HG03103 (cell line): Measurements from ENCODE around the gene PPRC1.

Experiments used
- ATAC-seq: cut with Tn5 transposase; IDR thresholded peaks from one replicate; pipeline ENCODE4 v1.9.1; 2021; ENCODE audit warnings: low read depth; ENCODE audit not compliant: unreplicated experiment

Gene PPRC1, protein sequence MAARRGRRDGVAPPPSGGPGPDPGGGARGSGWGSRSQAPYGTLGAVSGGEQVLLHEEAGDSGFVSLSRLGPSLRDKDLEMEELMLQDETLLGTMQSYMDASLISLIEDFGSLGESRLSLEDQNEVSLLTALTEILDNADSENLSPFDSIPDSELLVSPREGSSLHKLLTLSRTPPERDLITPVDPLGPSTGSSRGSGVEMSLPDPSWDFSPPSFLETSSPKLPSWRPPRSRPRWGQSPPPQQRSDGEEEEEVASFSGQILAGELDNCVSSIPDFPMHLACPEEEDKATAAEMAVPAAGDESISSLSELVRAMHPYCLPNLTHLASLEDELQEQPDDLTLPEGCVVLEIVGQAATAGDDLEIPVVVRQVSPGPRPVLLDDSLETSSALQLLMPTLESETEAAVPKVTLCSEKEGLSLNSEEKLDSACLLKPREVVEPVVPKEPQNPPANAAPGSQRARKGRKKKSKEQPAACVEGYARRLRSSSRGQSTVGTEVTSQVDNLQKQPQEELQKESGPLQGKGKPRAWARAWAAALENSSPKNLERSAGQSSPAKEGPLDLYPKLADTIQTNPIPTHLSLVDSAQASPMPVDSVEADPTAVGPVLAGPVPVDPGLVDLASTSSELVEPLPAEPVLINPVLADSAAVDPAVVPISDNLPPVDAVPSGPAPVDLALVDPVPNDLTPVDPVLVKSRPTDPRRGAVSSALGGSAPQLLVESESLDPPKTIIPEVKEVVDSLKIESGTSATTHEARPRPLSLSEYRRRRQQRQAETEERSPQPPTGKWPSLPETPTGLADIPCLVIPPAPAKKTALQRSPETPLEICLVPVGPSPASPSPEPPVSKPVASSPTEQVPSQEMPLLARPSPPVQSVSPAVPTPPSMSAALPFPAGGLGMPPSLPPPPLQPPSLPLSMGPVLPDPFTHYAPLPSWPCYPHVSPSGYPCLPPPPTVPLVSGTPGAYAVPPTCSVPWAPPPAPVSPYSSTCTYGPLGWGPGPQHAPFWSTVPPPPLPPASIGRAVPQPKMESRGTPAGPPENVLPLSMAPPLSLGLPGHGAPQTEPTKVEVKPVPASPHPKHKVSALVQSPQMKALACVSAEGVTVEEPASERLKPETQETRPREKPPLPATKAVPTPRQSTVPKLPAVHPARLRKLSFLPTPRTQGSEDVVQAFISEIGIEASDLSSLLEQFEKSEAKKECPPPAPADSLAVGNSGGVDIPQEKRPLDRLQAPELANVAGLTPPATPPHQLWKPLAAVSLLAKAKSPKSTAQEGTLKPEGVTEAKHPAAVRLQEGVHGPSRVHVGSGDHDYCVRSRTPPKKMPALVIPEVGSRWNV (N-terminal part only)

DNA sequence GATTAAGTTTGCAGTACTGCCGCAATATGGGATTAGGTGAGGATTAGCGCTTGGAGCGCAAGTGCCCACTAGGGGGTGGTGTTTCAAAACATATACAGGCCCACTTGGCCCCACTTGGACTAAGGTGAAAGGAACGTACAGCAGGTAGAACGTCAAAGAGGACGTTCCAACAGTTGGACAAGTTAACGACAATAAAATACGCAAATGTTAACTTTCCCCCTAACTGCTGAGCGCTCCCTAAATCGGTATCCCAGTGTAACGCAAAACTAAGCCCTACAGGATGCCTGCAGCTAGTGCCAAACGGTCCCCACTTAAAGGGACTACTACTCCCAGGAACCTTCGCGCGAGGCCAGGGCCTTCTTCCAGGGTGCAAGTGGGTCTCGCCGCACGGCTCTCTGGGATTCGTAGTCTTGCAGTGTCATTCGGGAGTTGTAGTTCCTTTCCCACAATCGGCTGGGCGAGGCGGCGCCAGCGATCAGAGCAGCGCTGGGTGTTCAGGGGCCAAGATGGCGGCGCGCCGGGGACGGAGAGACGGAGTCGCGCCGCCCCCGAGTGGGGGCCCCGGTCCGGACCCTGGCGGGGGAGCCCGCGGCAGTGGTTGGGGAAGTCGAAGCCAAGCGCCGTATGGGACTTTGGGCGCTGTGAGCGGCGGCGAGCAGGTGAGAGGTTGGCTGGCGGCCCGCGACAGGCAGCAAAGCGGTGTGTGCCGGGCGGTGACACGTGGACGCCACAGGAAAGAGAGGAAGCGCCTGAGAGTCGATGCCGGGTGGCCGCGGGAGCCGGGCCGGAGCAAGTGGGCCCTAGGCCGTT lies at the start of gene PPRC1:
PPRC1 (plus strand) TSS at position 478 of the 810 bp plus-strand sequence; CDS start at position 507, 29 bp downstream.
- peak; percentile 90 for ATAC-seq

DNA sequence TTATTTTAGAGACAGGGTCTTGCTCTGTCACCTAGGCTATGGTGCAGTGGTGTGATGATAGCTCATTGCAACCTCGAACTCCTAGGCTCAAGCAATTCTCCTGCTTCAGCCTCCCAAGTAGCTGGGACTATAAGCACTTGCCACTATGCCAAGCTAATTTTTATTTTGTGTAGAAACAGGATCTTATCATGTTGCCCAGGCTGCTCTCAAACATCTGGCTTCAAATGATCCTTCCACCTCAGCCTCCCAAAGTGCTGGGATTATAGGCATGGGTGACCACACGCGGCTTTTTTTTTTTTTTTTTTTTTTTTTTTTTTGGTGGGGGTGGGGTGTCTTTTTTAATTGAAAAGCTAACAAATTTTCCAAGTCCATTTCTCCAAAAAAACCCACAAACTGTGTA lies 49.3 kb upstream of the PPRC1 start:
- ATAC-seq = no peak

DNA sequence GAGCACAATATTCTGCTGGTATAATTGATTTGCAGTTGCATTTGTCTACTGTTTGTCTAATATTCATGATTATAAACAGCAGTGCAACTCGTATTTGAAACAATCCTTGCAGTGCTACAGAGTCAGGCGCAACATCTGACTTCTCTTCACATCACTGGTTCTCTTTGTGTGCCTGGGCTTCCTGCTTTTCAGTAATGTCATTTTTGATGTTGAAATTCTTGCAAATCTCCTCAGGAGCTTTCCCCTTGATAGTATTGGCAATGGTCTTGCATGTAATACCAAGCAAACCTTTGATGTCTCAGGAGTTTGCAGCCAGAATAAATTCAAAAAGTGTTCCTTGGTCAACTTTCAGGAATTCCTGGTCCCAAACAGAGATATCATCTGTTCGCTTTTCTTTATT lies 47.5 kb upstream of the PPRC1 start:
- no peak for ATAC-seq

DNA sequence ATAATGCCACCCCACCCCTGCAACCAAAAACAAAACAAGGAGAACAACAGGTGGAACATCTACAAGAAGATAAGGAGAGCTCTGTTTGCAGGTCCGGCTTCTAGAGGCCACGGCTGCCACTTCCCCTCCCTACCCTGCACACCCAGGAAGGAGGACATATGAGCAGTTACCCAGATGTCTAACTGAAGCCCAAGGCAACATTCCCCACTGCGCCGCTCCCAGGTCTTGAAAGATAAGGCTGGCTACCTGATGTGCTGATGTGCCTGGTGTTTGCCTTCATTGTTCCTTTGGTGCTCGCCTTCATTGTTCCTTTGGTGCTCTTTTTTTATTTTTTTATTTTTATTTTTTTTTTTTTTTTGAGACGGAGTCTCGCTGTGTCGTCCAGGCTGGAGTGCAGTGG lies 46.6 kb upstream of the PPRC1 start:
- ATAC-seq = no peak

DNA sequence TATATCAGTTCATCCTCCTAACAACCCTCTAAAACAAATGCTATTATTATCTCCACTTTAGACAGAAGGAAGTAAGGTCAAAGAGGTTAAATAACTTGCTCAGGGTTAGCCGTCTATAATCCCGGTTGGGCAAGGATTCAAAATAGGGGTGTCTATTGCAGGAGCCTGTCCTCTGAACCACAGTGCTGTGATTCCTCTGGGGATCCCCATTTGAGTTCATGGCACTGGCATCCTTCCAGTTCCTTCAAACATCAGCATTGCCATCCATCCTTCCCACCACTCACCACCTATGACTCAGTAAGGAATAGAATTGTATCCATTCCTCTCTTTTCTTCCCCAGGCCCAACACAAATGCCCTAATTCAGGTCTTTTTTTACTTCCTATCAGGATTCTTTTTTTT lies 42.1 kb upstream of the PPRC1 start:
- no peak for ATAC-seq

DNA sequence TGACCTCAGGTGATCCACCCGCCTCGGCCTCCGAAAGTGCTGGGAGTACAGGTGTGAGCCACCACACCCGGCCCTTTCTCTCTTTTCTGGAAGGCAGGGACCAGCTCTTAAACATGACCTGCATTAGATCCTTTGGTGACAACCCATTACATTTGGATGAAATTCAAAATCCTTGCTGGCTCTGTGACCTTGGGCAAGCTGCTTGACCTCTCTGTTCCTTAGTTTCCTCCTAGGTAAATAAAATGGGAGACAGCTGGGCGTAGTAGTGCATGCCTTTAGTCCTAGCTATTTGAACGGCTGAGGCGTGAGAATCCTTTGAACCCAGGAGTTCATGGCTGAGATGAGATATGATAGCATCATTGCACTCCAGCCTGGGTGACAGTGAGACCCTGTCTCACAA lies 36.4 kb upstream of the PPRC1 start:
- no peak for ATAC-seq

DNA sequence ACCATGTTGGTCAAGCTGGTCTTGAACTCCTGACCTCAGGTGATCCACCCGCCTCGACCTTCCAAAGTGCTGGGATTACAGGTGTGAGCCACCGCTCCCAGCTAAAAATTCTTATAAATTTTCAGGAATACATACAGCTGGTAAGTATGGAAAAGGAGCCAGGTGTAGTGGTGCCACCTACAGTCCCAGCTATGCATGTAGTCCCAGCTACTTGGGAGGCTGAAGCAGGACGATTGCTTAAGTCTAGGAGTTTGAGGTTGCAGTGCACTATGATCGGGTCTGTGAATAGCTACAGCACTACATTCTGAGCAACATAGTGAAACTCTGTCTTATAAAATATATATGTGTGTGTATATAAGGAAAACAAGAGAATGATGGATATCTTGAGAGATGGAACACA lies 31.7 kb upstream of the PPRC1 start:
- no peak for ATAC-seq

DNA sequence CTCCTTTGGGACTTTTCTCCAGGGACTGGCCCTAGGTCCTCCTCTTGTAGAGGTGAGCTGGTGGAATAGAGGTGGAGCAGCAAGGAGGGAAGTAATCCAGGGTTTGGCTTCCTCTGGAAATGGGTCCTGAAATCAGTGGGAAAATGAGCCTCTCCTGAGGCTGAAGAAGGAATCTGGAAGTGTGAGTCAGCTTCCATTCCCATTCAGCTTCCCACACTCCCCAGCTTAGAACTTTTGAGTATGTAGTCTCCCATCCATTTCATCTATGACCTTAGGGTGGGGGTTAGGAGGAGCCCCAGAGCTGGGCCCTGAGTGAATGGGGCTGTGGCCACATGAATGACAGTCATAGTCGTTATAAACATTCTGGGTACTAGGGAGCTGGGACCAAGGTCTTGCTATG lies 30.4 kb upstream of the PPRC1 start:
- ATAC-seq = no peak

DNA sequence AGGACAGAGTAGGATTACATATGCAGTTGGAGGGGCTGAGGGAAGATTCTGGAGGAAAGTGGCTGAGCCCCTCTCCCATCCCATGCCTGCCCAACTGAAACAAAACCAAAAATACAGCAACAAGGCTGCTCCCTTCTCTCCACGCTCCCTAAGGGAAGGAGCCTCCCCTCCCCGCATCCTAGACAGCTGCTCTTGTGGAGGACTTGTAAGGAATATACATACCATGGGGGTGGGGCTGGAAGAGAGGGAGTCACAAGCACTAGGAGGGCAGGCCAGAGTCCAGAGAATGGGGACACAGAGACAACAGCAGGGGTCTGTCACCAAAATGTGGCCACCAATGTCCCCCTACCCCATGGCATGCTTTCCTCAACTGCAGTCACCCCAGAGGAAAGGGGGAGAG lies 25.8 kb upstream of the PPRC1 start:
- no peak for ATAC-seq

DNA sequence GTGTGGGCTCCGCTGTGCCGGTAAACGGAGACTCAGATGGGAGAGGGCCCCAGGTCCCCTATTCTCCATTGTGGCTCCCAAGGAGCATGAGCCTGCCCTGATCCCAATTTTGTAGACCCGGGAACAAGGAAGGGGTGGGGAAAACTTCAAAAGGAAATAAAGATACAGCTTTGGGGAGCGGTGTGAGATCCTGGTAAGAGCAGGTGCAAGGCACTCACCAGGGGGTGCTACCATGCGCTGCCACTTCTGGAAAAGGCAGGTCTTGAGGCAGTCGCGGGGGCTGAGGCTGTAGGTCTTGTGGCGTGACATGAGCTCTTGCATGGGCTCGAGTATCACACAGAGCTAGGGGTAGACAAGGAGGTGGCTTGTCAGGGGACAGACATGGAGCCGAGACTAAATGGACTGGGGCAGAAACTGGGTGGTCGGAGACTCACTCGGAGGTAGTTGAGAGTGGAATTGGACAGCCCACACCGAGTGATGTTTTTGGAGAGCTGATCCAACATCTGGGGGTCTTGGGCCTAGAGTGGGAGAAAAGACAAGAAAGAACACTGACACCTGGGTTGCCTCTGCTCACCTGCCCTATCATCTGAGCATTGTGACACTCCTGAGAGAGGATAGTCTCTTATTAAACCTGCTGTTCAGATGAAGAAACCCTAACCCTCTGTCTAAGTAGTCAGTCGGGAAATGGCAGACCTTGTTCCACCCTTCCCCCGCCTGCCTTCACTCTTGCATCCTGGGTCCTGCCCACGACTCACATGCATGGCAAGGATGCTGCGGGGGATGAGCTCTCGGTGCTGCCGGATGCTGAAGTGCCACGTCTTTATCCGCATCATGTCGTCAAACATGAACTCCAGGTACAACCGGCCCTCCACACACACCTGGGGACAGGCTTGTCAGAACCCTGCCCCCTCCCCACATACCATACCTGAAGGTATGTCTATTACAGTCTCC lies 23.4 kb upstream of the PPRC1 start:
- ATAC-seq = no peak

DNA sequence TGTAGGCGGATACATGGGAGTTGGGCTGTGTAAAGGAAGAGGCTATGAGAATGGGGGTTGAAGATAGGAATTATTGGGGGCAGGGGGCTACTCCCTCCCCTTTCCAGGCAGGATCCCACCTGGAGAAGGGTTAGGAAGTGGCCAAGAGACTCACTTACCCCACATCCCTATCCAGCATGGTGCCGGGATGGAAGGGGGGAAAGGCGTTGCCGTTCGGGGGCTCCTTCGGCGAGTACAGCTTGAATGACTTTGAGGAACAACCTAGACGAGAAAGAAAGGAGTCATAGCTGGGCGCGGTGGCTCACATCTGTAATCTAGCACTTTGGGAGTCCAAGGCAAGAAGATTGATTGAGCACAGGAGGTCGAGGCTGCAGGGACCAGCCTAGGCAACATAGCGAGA lies 21.6 kb upstream of the PPRC1 start:
- ATAC-seq = no peak

DNA sequence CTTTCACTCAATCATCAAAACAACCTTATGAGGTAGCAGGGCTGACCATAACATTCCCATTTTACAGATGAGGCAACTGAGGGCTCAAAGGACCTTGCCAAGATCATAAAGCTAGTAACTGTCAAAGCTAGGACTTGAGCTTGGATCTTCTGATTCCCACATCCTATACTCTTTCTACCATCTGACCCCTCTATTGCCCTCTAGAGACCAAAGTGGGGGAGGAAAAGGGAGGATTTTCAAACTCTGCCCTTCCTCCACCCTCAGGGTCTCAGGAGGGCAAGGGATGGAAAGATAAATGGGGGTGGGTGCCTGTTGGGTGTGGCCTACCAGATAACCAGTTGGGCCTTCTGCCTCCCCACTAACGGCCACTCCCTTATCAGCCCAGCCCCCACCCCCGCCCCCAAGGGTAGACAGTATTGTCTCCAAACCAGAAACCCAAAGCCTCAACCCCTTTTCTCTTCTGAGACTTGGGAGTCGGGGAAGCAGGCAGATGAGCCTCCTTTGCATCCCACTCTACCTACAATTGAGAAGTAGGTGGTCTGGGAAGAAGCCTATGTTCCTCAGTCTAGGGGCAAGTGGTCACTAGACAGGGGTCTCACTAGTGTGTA lies 20.5 kb upstream of the PPRC1 start:
- ATAC-seq = no peak

DNA sequence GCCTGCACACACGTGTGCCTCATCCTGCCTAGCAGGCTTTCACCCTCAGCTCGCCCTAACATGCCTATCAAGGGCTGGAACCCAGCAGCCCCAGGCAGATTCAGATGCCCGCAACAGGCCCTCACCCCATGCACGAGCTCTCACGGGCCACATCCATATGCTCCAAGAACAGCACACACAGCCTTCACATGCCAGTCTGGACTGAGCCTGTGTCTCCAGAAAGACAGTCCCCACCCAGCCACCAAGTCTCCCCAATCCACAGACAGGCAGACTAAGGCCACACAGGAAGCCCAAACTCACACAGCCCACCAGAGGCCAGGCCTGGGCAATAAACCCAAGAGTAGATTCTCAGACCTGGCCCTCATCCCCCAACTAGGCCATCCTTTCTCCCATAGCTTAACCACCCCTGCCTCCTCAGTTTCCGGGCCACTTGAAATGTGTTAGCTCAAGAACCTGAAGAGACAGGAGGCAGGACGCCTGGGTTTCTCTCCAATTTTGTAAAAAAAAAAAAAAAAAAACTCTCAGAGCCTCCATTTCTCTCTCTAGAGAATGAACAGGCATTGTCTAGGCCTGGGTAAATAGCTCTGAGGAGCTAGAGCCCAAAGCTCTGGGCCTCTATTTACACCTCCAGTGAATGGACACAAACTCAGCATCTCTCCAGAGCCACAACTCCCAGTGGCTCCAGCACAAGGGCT lies 19.4 kb upstream of the PPRC1 start:
- ATAC-seq = no peak

DNA sequence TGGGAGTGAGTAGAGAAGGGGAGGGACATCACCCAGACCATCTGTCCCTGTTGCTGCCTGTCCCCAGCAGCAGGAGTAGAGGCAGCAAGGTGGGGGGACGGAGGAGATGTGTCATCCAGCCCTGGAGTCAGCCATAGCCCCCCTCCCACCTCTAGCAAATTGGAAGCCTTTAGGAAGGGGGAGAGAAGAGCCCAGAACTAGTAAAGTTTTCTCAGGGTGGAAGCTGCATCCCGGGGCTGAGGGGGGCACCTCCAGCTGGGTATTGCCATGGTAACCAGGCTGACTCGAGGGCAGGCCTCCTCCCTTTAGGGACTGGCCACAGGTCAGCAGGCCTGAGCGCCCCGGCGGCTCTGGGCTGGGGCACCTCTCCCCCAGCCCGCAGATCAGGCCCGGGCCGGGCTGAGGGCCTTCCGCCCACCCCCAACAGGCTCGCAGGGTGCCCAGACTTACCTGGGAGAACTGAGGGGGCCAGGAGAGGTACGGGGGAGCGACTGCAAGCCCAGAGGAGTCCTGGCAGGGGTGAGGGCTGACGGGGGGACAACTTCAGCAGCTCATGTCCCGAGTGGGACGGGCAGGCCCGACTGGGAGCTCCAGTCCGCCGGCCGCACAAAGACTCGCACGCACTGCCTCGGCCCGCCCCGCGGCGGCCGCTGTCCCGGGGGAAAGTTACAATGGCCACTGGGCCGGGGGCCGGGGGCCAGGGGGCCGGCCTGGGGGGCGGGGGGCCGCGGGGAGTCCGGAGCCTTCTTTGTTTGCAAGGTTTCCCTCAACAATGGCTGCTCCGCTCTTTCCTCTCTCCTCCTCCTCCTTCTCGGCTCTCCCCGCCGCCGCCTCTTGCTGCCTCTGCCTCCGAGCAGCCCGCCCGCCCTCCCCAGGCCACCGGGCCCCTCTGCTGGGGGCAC lies 18.6 kb upstream of the PPRC1 start:
- ATAC-seq = no peak

DNA sequence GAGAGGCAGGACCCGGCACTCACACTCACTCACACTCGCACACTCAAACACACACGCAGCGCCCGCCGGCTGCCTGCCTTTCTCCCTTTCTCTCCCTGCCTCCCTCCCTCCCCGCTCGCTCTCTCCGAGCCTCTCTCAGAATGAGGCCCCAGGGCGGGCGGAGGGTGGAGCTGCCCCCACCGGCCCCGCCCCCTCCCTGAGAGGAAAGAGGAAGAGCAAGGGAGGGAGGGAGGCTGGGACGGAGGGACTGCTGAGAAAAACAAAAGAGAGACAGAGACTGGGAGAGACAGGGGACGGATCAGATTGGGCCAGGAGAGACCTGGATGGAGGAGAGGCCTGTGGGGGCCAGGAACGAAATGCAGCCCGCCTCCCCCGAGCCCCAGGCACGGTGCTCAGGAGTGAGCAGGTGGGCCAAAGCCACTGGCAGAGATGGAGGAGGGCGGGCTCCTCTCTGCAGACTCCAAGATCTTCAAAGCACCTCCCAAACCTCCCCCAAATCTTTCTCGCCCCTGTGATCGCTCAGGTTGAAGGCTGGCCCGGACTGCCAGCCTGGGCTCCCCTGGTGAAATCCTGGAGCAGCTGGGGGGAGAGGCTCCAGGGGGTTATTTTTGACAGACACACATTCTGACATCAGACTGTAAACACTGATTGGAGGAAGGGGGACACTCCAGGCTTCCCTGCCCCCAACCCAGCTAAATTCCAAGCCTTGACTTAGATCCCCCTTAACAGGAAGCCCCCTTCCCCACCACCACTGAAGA lies 17.8 kb upstream of the PPRC1 start:
- peak; percentile 61 for ATAC-seq

DNA sequence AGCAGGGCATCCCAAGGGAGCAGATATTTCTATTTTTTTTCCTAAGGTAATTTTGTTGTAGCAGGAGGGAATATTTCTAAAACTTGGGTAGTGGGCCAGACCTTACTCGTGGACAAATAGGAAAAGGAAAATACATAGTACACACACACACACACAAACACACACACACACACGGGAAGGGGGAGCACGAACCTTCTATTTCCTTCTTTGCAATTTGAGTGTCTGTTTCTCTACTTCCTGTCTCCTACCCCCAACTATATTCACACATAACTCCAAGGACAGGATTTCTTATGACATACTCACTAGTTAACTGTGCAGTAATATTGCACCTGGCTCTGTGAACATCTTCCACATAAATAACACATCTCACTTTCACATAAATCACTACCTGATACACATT lies 17.1 kb upstream of the PPRC1 start:
- ATAC-seq = no peak
